HEK293 (cell line): Measurements from ENCODE around the gene UNC45B.

ENCODE experiments used
- CTCF ChIA-PET: fragments of 350-600 bp; formaldehyde crosslinking; extraction: SDS; loops from one replicate; lab custom pipeline; 2021; ENCODE audit warnings: antibody characterized with exemption; lab: Yijun Ruan, JAX
- POLR2A ChIA-PET: fragments of 300-600 bp; formaldehyde crosslinking; extraction: SDS; loops from one replicate; lab custom pipeline; 2020; ENCODE audit warnings: antibody characterized with exemption, inconsistent platforms; lab: Yijun Ruan, JAX
- H3K27ac ChIP-seq: fragments of 200-500 bp; sonication (Bioruptor generic); 2 replicates; pipeline ENCODE4 v1.5.1; 2014; ENCODE audit warnings: low read depth, low read length, control low read depth, inconsistent platforms; ENCODE audit errors: extremely low read depth
- H3K36me3 ChIP-seq, 2 experiments: fragments of 200-500 bp in 1 of 2; sonication (Bioruptor generic) in 1 of 2; 1 replicate in 1 of 2; 2 replicates in 1 of 2; pipeline ENCODE4 v1.5.1; 2014 to 2017; ENCODE audit warnings: inconsistent platforms in 2 of 2, low read length in 2 of 2; ENCODE audit not compliant: control insufficient read depth in 2 of 2, insufficient read depth in 1 of 2
- H3K4me1 ChIP-seq: fragments of 200-500 bp; sonication (Bioruptor generic); 2 replicates; pipeline ENCODE4 v1.5.1; 2014; ENCODE audit warnings: mild to moderate bottlenecking, low read length, inconsistent platforms; ENCODE audit not compliant: control insufficient read depth, insufficient read depth
- H3K4me3 ChIP-seq: 2 replicates; pipeline ENCODE4 v1.5.1; 2011; ENCODE audit warnings: low read depth, mild to moderate bottlenecking, control low read depth, low read length, moderate library complexity
- H3K9me3 ChIP-seq: fragments of 200-500 bp; sonication (Bioruptor generic); 2 replicates; pipeline ENCODE4 v1.5.1; 2014; ENCODE audit warnings: low read depth, low read length, inconsistent platforms; ENCODE audit not compliant: control insufficient read depth, insufficient read depth
- GLIS2 ChIP-seq: fragments of 450-650 bp; formaldehyde crosslinking; IDR thresholded peaks from 2 replicates; pipeline ENCODE4 v1.5.1; 2016; ENCODE audit warnings: missing biosample characterization, missing genetic modification characterization
- KLF16 ChIP-seq: fragments of 450-650 bp; formaldehyde crosslinking; IDR thresholded peaks from 2 replicates; pipeline ENCODE4 v1.5.1; 2017; ENCODE audit warnings: missing biosample characterization, missing genetic modification characterization
- MEIS1 ChIP-seq: sonication (generic); formaldehyde crosslinking; IDR thresholded peaks from 2 replicates; pipeline ENCODE4 v1.8.1; 2022; ENCODE audit warnings: missing genetic modification reagents, mild to moderate bottlenecking, borderline replicate concordance
- PRDM10 ChIP-seq: fragments of 450-650 bp; formaldehyde crosslinking; IDR thresholded peaks from 2 replicates; pipeline ENCODE4 v1.5.1; 2016; ENCODE audit warnings: missing biosample characterization, missing genetic modification characterization
- SP7 ChIP-seq: fragments of 450-650 bp; formaldehyde crosslinking; IDR thresholded peaks from 2 replicates; pipeline ENCODE4 v1.5.1; 2016; ENCODE audit warnings: missing biosample characterization, missing genetic modification characterization
- ZBTB1 ChIP-seq: fragments of 450-650 bp; formaldehyde crosslinking; IDR thresholded peaks from 2 replicates; pipeline ENCODE4 v1.5.1; 2016; ENCODE audit warnings: missing biosample characterization, missing genetic modification characterization
- ZBTB49 ChIP-seq: fragments of 450-650 bp; formaldehyde crosslinking; IDR thresholded peaks from 2 replicates; pipeline ENCODE4 v1.5.1; 2016; ENCODE audit warnings: missing biosample characterization, missing genetic modification characterization, low read depth
- ZNF112 ChIP-seq: fragments of 450-650 bp; formaldehyde crosslinking; IDR thresholded peaks from 2 replicates; pipeline ENCODE4 v1.5.0; 2017; ENCODE audit warnings: missing biosample characterization, missing genetic modification characterization
- ZNF132 ChIP-seq: fragments of 450-650 bp; formaldehyde crosslinking; IDR thresholded peaks from 2 replicates; pipeline ENCODE4 v1.5.1; 2017; ENCODE audit warnings: missing biosample characterization, missing genetic modification characterization, borderline replicate concordance
- ZNF2 ChIP-seq: fragments of 450-650 bp; formaldehyde crosslinking; IDR thresholded peaks from 2 replicates; pipeline ENCODE4 v1.5.1; 2016; ENCODE audit warnings: missing biosample characterization, missing genetic modification characterization
- ZNF211 ChIP-seq: fragments of 450-650 bp; formaldehyde crosslinking; IDR thresholded peaks from 2 replicates; pipeline ENCODE4 v1.5.1; 2016; ENCODE audit warnings: low read depth, missing biosample characterization, missing genetic modification characterization
- ZNF23 ChIP-seq: fragments of 450-650 bp; formaldehyde crosslinking; IDR thresholded peaks from 2 replicates; pipeline ENCODE4 v1.5.1; 2016; ENCODE audit warnings: missing biosample characterization, missing genetic modification characterization, borderline replicate concordance
- ZNF24 ChIP-seq: fragments of 450-650 bp; formaldehyde crosslinking; IDR thresholded peaks from 2 replicates; pipeline ENCODE4 v1.5.1; 2016; ENCODE audit warnings: missing biosample characterization, missing genetic modification characterization
- ZNF248 ChIP-seq: fragments of 450-650 bp; formaldehyde crosslinking; IDR thresholded peaks from 2 replicates; pipeline ENCODE4 v1.5.1; 2017; ENCODE audit warnings: missing biosample characterization, missing genetic modification characterization
- ZNF398 ChIP-seq: fragments of 450-650 bp; formaldehyde crosslinking; IDR thresholded peaks from 2 replicates; pipeline ENCODE4 v1.5.1; 2017; ENCODE audit warnings: missing biosample characterization, missing genetic modification characterization
- ZNF544 ChIP-seq: fragments of 450-650 bp; formaldehyde crosslinking; IDR thresholded peaks from 2 replicates; pipeline ENCODE4 v1.5.0; 2017; ENCODE audit warnings: missing biosample characterization, missing genetic modification characterization
- ZNF560 ChIP-seq: fragments of 450-650 bp; formaldehyde crosslinking; IDR thresholded peaks from 2 replicates; pipeline ENCODE4 v1.5.1; 2017; ENCODE audit warnings: missing biosample characterization, missing genetic modification characterization, borderline replicate concordance
- ZNF596 ChIP-seq: fragments of 450-650 bp; IDR thresholded peaks from 2 replicates; pipeline ENCODE4 v1.5.0; 2018; ENCODE audit warnings: missing biosample characterization, mild to moderate bottlenecking, missing genetic modification characterization, moderate library complexity
- ZSCAN16 ChIP-seq: fragments of 450-650 bp; formaldehyde crosslinking; IDR thresholded peaks from 2 replicates; pipeline ENCODE4 v1.5.1; 2016; ENCODE audit warnings: missing biosample characterization, missing genetic modification characterization
- TF ChIP-seq, protein P1 (sequence below): fragments of 450-650 bp; formaldehyde crosslinking; optimal IDR thresholded peaks from 2 replicates; pipeline ENCODE3; 2016; ENCODE audit warnings: missing biosample characterization, mild to moderate bottlenecking, missing genetic modification characterization
- TF ChIP-seq, protein P2 (sequence below): fragments of 450-650 bp; formaldehyde crosslinking; IDR thresholded peaks from 2 replicates; pipeline ENCODE4 v1.5.1; 2016; ENCODE audit warnings: missing biosample characterization, missing genetic modification characterization

Gene UNC45B

DNA sequence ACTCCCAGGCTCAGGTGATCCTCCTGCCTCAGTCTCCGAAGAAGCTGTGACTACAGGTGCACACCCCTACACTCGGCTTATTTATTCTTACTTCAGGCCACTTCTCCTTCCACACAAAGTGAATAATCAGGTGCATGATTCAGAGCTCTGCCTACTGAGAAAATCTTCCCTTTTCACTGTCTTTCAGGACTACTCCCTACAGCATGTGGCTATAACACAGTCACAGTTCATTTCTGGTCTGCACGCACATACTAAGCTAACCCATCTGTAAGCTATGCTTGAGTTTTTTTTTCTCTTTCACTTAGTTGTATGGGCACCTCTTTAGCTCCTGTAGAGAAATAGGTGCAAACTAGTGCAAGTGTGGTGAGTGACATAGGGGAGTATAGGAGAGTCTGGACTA, 87.7 kb downstream of the UNC45B start (continued):
- TF ChIP-seq ZBTB1 (tag by site-specific recombination), result no peak

DNA sequence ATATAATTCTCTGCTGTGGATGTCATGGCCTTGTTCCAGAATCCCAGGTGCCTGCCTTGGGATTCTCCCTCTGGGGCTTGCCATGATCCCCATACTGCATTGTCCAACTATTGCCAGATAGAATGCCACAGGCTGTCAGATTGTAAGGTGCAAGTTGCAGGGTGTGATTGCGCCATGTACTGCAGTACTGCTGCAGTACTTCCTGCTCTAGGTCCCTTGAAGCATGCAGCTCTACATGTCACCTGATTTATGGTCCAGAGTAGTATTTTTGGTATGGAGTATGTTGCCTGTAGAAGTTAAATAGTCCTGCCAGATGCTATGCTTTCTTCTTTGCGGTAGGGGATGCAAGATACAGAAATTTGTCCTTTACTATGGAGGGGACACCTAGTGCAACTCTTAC, 88.3 kb downstream of the UNC45B start:
- no peak overlapping the region for H3K4me3 ChIP-seq
- H3K27ac ChIP-seq, result no peak overlapping the region
- ChIA-PET POLR2A (interaction anchor here (0.6 kb wide), 1 partner anchor 709 kb away, joined by 3 read pairs; no protein-coding TSS in a partner anchor), CTCF (no interaction called here)
- no peaks in the 10 kb centered on the region for H3K36me3 ChIP-seq
- no peaks in the 10 kb centered on the region for H3K9me3 ChIP-seq
- H3K4me1 ChIP-seq, result no peaks in the 10 kb centered on the region
- TF ChIP-seq ZNF24 (tag by site-specific recombination) (no peak), ZNF132 (tag by site-specific recombination) (no peak), SP7 (tag by site-specific recombination) (no peak), ZNF112 (tag by site-specific recombination) (no peak), ZNF2 (tag by site-specific recombination) (no peak), KLF16 (tag by site-specific recombination) (no peak), ZNF544 (tag by site-specific recombination) (no peak), GLIS2 (tag by site-specific recombination) (no peak), ZBTB49 (no peak), ZNF248 (tag by site-specific recombination) (no peak), PRDM10 (tag by site-specific recombination) (no peak), MEIS1 (CRISPR knock-in tag) (no peak), ZNF211 (tag by site-specific recombination) (no peak), ZNF398 (tag by site-specific recombination) (no peak), ZNF560 (tag by site-specific recombination) (no peak), ZSCAN16 (no peak), ZNF23 (tag by site-specific recombination) (no peak), ZNF596 (tag by site-specific recombination) (no peak)
- TF ChIP-seq, protein P1, sequence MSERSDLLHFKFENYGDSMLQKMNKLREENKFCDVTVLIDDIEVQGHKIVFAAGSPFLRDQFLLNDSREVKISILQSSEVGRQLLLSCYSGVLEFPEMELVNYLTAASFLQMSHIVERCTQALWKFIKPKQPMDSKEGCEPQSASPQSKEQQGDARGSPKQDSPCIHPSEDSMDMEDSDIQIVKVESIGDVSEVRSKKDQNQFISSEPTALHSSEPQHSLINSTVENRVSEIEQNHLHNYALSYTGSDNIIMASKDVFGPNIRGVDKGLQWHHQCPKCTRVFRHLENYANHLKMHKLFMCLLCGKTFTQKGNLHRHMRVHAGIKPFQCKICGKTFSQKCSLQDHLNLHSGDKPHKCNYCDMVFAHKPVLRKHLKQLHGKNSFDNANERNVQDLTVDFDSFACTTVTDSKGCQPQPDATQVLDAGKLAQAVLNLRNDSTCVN, result no peak
- TF ChIP-seq, protein P2, sequence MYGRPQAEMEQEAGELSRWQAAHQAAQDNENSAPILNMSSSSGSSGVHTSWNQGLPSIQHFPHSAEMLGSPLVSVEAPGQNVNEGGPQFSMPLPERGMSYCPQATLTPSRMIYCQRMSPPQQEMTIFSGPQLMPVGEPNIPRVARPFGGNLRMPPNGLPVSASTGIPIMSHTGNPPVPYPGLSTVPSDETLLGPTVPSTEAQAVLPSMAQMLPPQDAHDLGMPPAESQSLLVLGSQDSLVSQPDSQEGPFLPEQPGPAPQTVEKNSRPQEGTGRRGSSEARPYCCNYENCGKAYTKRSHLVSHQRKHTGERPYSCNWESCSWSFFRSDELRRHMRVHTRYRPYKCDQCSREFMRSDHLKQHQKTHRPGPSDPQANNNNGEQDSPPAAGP (tag by site-specific recombination), result no peak
